H9 (cell line): ENCODE data around the gene OR2M2. TPM values are rescaled to one million over a fixed set of nuclear protein-coding genes. Genes with fewer than 3 reads are reported as not detected.

Experiments used
- DNase-seq: peaks from one replicate; pipeline ENCODE4 v3.0.0-alpha.2; 2017
- H2AFZ ChIP-seq: one replicate; pipeline ENCODE4 v1.6.1; 2013; ENCODE audit warnings: mild to moderate bottlenecking, low read length, control low read depth, moderate library complexity
- H2AK5ac ChIP-seq: 2 replicates; pipeline ENCODE4 v1.6.1; 2013; ENCODE audit warnings: low read length, control low read depth, mixed read lengths; ENCODE audit not compliant: insufficient read length
- H2BK120ac ChIP-seq: one replicate; pipeline ENCODE4 v1.6.1; 2013; ENCODE audit warnings: low read depth, mild to moderate bottlenecking, low read length, control low read depth, inconsistent platforms; ENCODE audit not compliant: poor library complexity, severe bottlenecking
- H2BK12ac ChIP-seq: 2 replicates; pipeline ENCODE4 v1.6.1; 2013; ENCODE audit warnings: low read length, control low read depth, mixed read lengths, low read depth; ENCODE audit not compliant: insufficient read length
- H2BK15ac ChIP-seq: 2 replicates; pipeline ENCODE4 v1.6.1; 2013; ENCODE audit warnings: low read depth, low read length, control low read depth
- H2BK20ac ChIP-seq: one replicate; pipeline ENCODE4 v1.6.1; 2013; ENCODE audit warnings: low read depth, mild to moderate bottlenecking, low read length, control low read depth, inconsistent platforms; ENCODE audit not compliant: poor library complexity, severe bottlenecking
- H2BK5ac ChIP-seq: 2 replicates; pipeline ENCODE4 v1.6.1; 2013; ENCODE audit warnings: low read length, control low read depth, mixed read lengths; ENCODE audit not compliant: insufficient read length
- H3K14ac ChIP-seq: 2 replicates; pipeline ENCODE4 v1.6.1; 2013; ENCODE audit warnings: low read length, control low read depth; ENCODE audit not compliant: insufficient read depth
- H3K18ac ChIP-seq: 2 replicates; pipeline ENCODE4 v1.6.1; 2013; ENCODE audit warnings: low read depth, mild to moderate bottlenecking, mixed read lengths, low read length, control low read depth; ENCODE audit not compliant: insufficient read length
- H3K23ac ChIP-seq: 2 replicates; pipeline ENCODE4 v1.6.1; 2013; ENCODE audit warnings: low read length, control low read depth, mixed read lengths, low read depth; ENCODE audit not compliant: insufficient read length
- H3K23me2 ChIP-seq: 2 replicates; pipeline ENCODE4 v1.6.1; 2013; ENCODE audit warnings: low read depth, mild to moderate bottlenecking, mixed read lengths, low read length, control low read depth; ENCODE audit not compliant: insufficient read length, poor library complexity, severe bottlenecking
- H3K27ac ChIP-seq: 2 replicates; pipeline ENCODE4 v1.5.1; 2013; ENCODE audit warnings: low read length, control low read depth, mixed read lengths, low read depth; ENCODE audit not compliant: insufficient read length
- H3K27me3 ChIP-seq: 2 replicates; pipeline ENCODE4 v1.6.1; 2013; ENCODE audit warnings: low read length, control low read depth, inconsistent platforms; ENCODE audit not compliant: insufficient read depth
- H3K4ac ChIP-seq: 2 replicates; pipeline ENCODE4 v1.6.1; 2013; ENCODE audit warnings: low read depth, mild to moderate bottlenecking, control low read depth, inconsistent platforms, low read length, moderate library complexity
- H3K4me1 ChIP-seq: 2 replicates; pipeline ENCODE4 v1.6.1; 2013; ENCODE audit warnings: low read length, control low read depth, inconsistent platforms; ENCODE audit not compliant: insufficient read depth
- H3K4me2 ChIP-seq: 2 replicates; pipeline ENCODE4 v1.6.1; 2013; ENCODE audit warnings: low read length, control low read depth, mixed read lengths; ENCODE audit not compliant: insufficient read length, insufficient read depth
- H3K56ac ChIP-seq: 2 replicates; pipeline ENCODE4 v1.6.1; 2013; ENCODE audit warnings: low read depth, mild to moderate bottlenecking, mixed read lengths, low read length, control low read depth; ENCODE audit not compliant: insufficient read length
- H3K79me1 ChIP-seq: 2 replicates; pipeline ENCODE4 v1.6.1; 2013; ENCODE audit warnings: low read depth, mild to moderate bottlenecking, moderate library complexity, low read length, control low read depth, inconsistent platforms; ENCODE audit not compliant: insufficient read depth, poor library complexity, severe bottlenecking
- H3K79me2 ChIP-seq: 2 replicates; pipeline ENCODE4 v1.6.1; 2013; ENCODE audit warnings: low read length, control low read depth, inconsistent platforms; ENCODE audit not compliant: insufficient read depth
- H3K9ac ChIP-seq: 2 replicates; pipeline ENCODE4 v1.6.1; 2013; ENCODE audit warnings: low read length, control low read depth, mixed read lengths; ENCODE audit not compliant: insufficient read length; ENCODE audit errors: extremely low read depth
- H3K9me3 ChIP-seq: one replicate; pipeline ENCODE4 v1.6.1; 2013; ENCODE audit warnings: low read depth, low read length, inconsistent platforms; ENCODE audit not compliant: control insufficient read depth
- H3T11ph ChIP-seq: one replicate; pipeline ENCODE4 v1.6.1; 2013; ENCODE audit warnings: mild to moderate bottlenecking, low read length, control low read depth, inconsistent platforms
- H4K20me1 ChIP-seq: one replicate; pipeline ENCODE4 v1.6.1; 2013; ENCODE audit not compliant: control insufficient read depth, insufficient read length, insufficient read depth
- H4K5ac ChIP-seq: 2 replicates; pipeline ENCODE4 v1.6.1; 2013; ENCODE audit warnings: low read depth, mild to moderate bottlenecking, mixed read lengths, low read length, control low read depth; ENCODE audit not compliant: insufficient read length
- H4K8ac ChIP-seq: replicated peaks from 2 replicates; pipeline ENCODE4 v1.6.1; 2013; ENCODE audit warnings: low read length, control low read depth, mixed read lengths, low read depth; ENCODE audit not compliant: insufficient read length
- H4K91ac ChIP-seq: 2 replicates; pipeline ENCODE4 v1.6.1; 2013; ENCODE audit warnings: low read depth, mild to moderate bottlenecking, moderate library complexity, mixed read lengths, low read length, control low read depth; ENCODE audit not compliant: insufficient read length
- H3K27ac Mint-ChIP-seq, 3 experiments: 2 replicates in 2 of 3; 3 replicates in 1 of 3; pipeline ENCODE4 v1.8.0; 2020 to 2021; ENCODE audit warnings: mixed read lengths in 3 of 3, mild to moderate bottlenecking in 1 of 3, moderate library complexity in 1 of 3
- H3K27me3 Mint-ChIP-seq: 2 replicates; pipeline ENCODE4 v1.8.0; 2021; ENCODE audit warnings: low read depth, mild to moderate bottlenecking, moderate library complexity, mixed read lengths
- H3K36me3 Mint-ChIP-seq, 3 experiments: 2 replicates in 2 of 3; 3 replicates in 1 of 3; pipeline ENCODE4 v1.8.0; 2020 to 2021; ENCODE audit warnings: low read depth in 3 of 3, mixed read lengths in 3 of 3; ENCODE audit not compliant: insufficient read depth in 1 of 3
- H3K4me1 Mint-ChIP-seq, 2 experiments: 2 replicates each; pipeline ENCODE4 v1.8.0; 2020; ENCODE audit warnings: mixed read lengths in 2 of 2
- H3K4me3 Mint-ChIP-seq, 2 experiments: 2 replicates in 1 of 2; 3 replicates in 1 of 2; pipeline ENCODE4 v1.8.0; 2020 to 2021; ENCODE audit warnings: mild to moderate bottlenecking in 2 of 2, mixed read lengths in 2 of 2, moderate library complexity in 1 of 2
- H3K9me3 Mint-ChIP-seq, 2 experiments: 2 replicates in 1 of 2; 3 replicates in 1 of 2; pipeline ENCODE4 v1.8.0; 2020; ENCODE audit warnings: mild to moderate bottlenecking in 2 of 2, mixed read lengths in 2 of 2, moderate library complexity in 1 of 2
- CTCF ChIP-seq: fragments of 200-600 bp; sonication (generic); conservative IDR thresholded peaks from 3 replicates; pipeline ENCODE4 v1.8.0; 2021; ENCODE audit warnings: antibody characterized with exemption, mild to moderate bottlenecking
- WGBS: extraction: QIAGEN DNeasy Blood & Tissue Kit; methylation state at CpG from one replicate; pipeline ENCODE4 v1.1.7; 2013; ENCODE audit warnings: missing lambda C conversion rate, low lambda C conversion rate, mixed read lengths; ENCODE audit not compliant: insufficient read length; ENCODE audit errors: extremely low coverage; 5-methylcytosine and 5-hydroxymethylcytosine counted together
- total RNA-seq: library from RNA; stranded (reverse); gene quantifications from 2 replicates; pipeline ENCODE4 v1.2.1, GENCODE V29; 2021

OR2M2 gene
- total RNA-seq, 1 experiment from 2014 or later, result not detected

DNA sequence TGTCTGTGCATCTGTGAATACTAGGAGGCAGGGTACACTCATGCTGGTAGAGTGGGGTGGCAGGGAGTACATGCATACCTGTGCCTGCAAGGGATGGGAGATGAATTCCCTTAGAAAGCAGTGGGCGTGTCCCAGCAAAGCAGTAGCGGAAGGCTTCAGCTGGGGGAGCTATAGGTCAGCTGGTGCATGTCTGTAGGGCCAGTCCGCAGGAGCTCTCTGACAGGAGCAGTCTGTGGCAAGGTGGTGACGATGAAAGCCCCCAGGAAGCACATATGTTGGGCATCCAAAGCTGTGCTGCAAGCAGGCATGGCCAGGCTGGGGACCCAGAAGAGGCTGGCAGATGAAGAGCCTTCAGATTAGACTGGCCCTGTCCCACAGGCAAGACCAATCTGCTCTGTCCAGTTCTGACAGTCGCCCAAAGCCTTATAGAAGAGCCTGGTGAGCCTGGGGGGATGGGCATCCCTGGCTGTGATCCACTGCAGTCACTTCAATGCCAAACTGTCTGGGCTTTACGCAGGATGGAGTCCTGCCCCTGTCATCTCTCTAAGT, 54.8 kb downstream of the OR2M2 start:
- no peaks in the 10 kb centered on the region for H3K4me1 Mint-ChIP-seq
- no peaks in the 10 kb centered on the region; the same call in 1 of the 2 replicates for H3K27me3 Mint-ChIP-seq
- H3K9me3 ChIP-seq, result peaks cover 45% of the 10 kb centered on the region
- H3K4me1 ChIP-seq, result no peaks in the 10 kb centered on the region
- H3K56ac ChIP-seq, result no peak overlapping the region
- no peak overlapping the region for H3K18ac ChIP-seq
- no peaks in the 10 kb centered on the region for H3K23me2 ChIP-seq
- H3K23ac ChIP-seq, result no peak overlapping the region
- no peaks in the 10 kb centered on the region for H4K20me1 ChIP-seq
- no CpG with 5 or more reads among the region's 6 CpGs for WGBS
- no peak overlapping the region for H3K4me3 Mint-ChIP-seq
- no peaks in the 10 kb centered on the region for H3K79me1 ChIP-seq
- H3K9ac ChIP-seq, result no peak overlapping the region
- H3K79me2 ChIP-seq, result no peaks in the 10 kb centered on the region
- peaks cover 8 to 22% (median 10%) of the 10 kb centered on the region in 3 experiments; a peak in 6 of 7 replicates for H3K36me3 Mint-ChIP-seq
- no peak overlapping the region for H2AFZ ChIP-seq
- no peak overlapping the region for H3K4ac ChIP-seq
- H2BK12ac ChIP-seq, result no peak overlapping the region
- no peak overlapping the region for H2BK20ac ChIP-seq
- no peak overlapping the region for H3K27ac ChIP-seq
- H4K91ac ChIP-seq, result no peak overlapping the region
- no peak for TF ChIP-seq CTCF
- no peak for DNase-seq
- peaks cover 84 to 92% of the 10 kb centered on the region in 2 experiments for H3K9me3 Mint-ChIP-seq
- H2AK5ac ChIP-seq, result no peak overlapping the region
- H4K5ac ChIP-seq, result no peak overlapping the region
- H3K14ac ChIP-seq, result no peak overlapping the region
- no peak overlapping the region for H3K27ac Mint-ChIP-seq
- H4K8ac ChIP-seq, result no peak overlapping the region
- no peak overlapping the region for H2BK5ac ChIP-seq
- H3K27me3 ChIP-seq, result no peaks in the 10 kb centered on the region
- H2BK120ac ChIP-seq, result no peak overlapping the region
- H2BK15ac ChIP-seq, result no peak overlapping the region
- H3K4me2 ChIP-seq, result no peak overlapping the region
- H3T11ph ChIP-seq, result no peak overlapping the region

Other genes starting within 250 kb of the OR2M2 start
- gene OR2AJ1, start 249.9 kb upstream of the OR2M2 start, total RNA-seq, result not detected in 2 replicates
- gene OR2L8, start 226.0 kb upstream of the OR2M2 start, total RNA-seq, result 0.24 TPM in 1 of 2 replicates, not detected in the other
- not detected in 2 replicates for gene OR2AK2, start 209.6 kb upstream of the OR2M2 start, total RNA-seq
- gene OR2L5, start 161.2 kb upstream of the OR2M2 start, total RNA-seq, result not detected in 2 replicates
- 0.11 TPM in 1 of 2 replicates, not detected in the other for gene OR2L2, start 144.8 kb upstream of the OR2M2 start, total RNA-seq
- not detected in 2 replicates for gene OR2L3, start 128.0 kb upstream of the OR2M2 start, total RNA-seq
- gene OR2L13, start 79.6 kb upstream of the OR2M2 start, total RNA-seq, result not detected in 2 replicates
- gene OR2M5, start 29.7 kb upstream of the OR2M2 start, total RNA-seq, result not detected in 2 replicates
- gene OR2M3, start 22.4 kb downstream of the OR2M2 start, total RNA-seq, result not detected in 2 replicates
- gene OR2M4, start 56.6 kb downstream of the OR2M2 start, total RNA-seq, result not detected in 2 replicates
- gene OR2T33, start 103.2 kb downstream of the OR2M2 start, total RNA-seq, result not detected in 2 replicates
- not detected in 2 replicates for gene OR2T12, start 128.6 kb downstream of the OR2M2 start, total RNA-seq
- not detected in 2 replicates for gene OR2M7, start 149.7 kb downstream of the OR2M2 start, total RNA-seq
- gene OR14C36, start 174.0 kb downstream of the OR2M2 start, total RNA-seq, result not detected in 2 replicates
- not detected in 2 replicates for gene OR2T4, start 186.8 kb downstream of the OR2M2 start, total RNA-seq
- not detected in 2 replicates for gene OR2T6, start 200.9 kb downstream of the OR2M2 start, total RNA-seq
- not detected in 2 replicates for gene OR2T1, start 228.2 kb downstream of the OR2M2 start, total RNA-seq